NCI-H345 treated with DMSO at 0.1 percent for 48 hours (cell line): ENCODE data around the gene GLUD1.
"Not testable (repeated sequence)": the region's sequence is repeated elsewhere in the genome, so short reads cannot be mapped to it uniquely, and the experiment has no call there.

Source experiments
- DNase-seq: peaks from one replicate; lab custom pipeline; 2025; ENCODE audit not compliant: unreplicated experiment; lab: John Stamatoyannopoulos, UW

Gene GLUD1

GRCh38 chr10:87053111-87053510, 41.5 kb downstream of the GLUD1 start:
- DNase-seq: no peak

DNA sequence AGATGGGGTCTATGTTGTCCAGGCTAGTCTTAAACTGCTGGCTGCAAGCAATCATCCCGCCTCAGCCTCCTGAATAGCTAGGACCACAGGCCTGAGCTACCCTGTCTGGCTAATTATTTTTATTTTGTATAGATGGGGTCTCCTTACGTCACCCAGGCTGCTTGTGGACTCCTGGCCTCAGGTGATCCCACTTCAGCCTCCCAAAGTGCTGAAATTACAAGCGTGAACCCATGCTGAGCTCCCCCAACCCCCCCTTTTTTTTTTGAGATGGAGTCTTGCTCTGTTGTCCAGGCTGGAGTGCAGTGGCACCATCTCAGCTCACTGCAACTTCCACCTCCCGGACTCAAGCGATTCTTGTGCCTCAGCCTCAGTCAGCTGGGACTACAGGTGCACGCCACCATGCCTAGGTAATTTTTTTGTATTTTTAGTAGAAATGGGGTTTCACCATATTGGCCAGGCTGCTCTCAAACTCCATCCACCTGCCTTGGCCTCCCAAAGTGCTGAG, 49.2 kb downstream of the GLUD1 start:
- no peak for DNase-seq

- not testable (repeated sequence) for DNase-seq
Observed at GRCh38 chr10:87043579-87043978, 51.1 kb downstream of the GLUD1 start.

GRCh38 chr10:87038786-87039185, 55.9 kb downstream of the GLUD1 start:
- DNase-seq: no peak

DNA sequence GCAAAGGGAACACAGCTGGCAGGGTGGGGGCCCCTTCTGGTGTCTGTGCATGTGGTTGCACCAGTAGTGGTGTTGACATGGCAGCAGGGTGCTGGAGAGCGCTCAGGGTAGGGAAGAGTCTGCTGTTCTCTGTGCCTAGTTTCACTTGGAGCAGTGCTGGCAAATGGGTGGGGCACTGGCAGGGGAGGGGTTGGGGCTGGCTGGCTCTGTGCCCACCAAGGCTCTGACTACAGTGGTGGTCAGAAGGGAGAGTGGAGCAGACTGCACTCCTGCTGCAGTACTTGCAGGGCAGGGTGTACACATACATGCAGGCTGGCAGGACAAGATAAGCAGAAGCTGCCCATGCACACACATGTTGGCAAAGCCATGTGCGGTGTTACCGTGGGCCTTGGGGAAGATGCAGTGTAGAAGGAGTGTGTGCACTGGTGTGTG, 56.3 kb downstream of the GLUD1 start:
- no peak for DNase-seq

DNA sequence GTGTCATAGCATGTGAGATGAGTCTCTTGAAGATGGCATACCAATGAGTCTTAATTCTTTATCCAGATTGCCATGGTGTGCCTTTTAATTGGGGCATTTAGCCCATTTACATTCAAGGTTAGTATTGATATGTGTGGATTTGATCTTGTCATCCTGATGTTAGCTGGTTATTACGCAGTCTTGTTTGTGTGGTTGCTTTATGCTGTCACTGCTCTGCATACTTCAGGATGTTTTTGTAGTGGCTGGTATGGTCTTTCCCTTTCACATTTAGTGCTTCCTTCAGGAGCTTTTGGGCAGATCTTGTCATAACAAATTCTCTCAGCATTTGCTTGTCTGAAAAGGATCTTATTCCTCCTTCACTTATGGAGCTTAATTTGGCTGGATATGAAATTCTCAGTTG, 58.0 kb downstream of the GLUD1 start:
- DNase-seq: no peak

GRCh38 chr10:87030912-87031635, 63.6 kb downstream of the GLUD1 start:
- DNase-seq: no peak

GRCh38 chr10:87030419-87030818, 64.2 kb downstream of the GLUD1 start:
- not testable (repeated sequence) for DNase-seq

DNA sequence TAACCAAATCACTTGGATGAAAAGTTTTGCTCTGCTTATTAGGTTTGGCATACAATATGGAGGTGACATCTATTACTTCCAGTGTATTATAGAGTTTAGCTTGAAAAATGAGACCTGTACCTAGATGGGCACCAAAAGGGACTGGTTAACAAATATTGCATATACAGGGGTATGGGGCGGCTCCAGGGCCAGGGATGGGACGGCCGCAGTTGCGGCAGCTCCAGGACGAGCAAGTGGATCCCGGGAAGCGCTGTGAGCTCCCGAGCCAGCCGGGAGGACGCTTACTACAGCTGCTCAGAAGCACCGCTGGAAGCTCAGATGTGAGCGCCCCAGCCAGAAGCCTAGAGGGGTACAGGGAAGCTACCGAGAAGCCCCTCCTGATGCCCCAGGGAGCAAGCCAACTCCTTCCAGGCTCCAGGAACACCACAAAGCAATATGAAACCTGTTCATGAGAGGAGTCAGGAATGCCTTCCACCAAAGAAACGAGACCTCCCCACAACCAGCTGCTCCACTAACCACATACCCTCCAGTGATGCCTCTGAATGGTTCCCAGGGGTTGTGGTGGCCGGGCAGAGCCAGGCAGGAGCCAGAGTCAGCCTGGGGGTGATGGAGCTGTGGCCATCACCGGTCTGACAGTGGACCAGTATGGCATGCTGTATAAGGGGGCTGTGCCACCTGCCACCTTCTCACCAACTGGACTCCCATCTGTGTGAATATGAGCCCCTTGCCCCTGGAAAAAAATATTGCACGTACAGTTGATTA, 67.7 kb downstream of the GLUD1 start:
- not testable (repeated sequence) for DNase-seq

DNA sequence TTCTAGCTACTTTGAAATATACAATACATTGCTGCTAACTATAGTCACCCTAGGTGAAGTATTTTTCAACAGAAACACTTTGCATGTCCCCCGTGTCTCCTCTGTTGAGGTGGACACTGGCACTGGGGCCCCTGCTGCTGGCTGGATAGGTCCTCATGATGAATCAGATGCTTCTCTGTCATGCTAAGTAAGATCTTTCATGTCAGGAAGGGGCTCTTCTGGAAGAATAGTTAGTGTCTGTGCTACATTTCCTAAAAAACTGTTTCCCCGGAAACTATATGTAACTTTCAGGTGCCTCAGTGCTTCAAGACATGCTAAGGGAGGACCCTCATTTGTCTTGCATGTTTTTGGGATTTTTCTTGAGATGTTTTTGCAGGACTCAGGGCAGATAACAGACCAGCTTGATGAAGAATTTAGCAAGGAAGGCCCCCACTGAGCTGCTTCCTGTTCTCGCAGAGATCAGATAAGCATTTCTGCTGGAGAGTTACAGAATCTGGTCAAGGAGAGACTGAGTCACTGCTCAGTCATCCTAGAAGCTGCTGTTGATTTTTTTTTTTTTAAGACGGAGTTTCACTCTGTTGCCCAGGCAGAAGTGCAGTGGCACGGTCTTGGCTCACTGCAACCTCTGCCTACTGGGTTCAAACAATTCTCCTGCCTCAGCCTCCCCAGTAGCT, 69.2 kb downstream of the GLUD1 start:
- not testable (repeated sequence) for DNase-seq

GRCh38 chr10:87020056-87020455, 74.6 kb downstream of the GLUD1 start, which contains the start of gene FAM25A:
Gene FAM25A (plus strand): TSS chr10:87020294. CDS start chr10:87020325, 31 bp downstream.
- not testable (repeated sequence) for DNase-seq

GRCh38 chr10:87019504-87019903, 75.1 kb downstream of the GLUD1 start:
- not testable (repeated sequence) for DNase-seq

GRCh38 chr10:87019066-87019465, 75.6 kb downstream of the GLUD1 start:
- DNase-seq: not testable (repeated sequence)

DNA sequence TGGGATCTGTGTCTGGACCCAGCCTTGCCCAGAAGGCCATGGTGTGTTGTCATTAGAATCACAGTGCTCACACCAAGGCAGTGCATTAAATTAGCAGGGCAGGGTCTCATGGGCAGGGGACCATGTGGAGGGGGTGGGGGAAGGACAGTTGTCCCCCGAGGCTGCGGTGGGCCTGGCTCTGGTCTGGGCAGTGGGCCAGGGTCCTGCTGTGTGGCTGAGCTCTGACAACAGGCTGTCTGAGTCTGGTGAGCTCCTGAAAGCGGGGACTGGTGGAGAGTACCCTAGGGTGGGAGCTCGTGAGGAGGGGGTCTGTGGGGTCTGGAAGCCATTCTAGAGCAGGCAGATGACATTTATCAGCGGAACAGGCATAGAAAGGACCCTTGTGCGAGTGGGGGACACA, 76.5 kb downstream of the GLUD1 start:
- DNase-seq: not testable (repeated sequence)

DNA sequence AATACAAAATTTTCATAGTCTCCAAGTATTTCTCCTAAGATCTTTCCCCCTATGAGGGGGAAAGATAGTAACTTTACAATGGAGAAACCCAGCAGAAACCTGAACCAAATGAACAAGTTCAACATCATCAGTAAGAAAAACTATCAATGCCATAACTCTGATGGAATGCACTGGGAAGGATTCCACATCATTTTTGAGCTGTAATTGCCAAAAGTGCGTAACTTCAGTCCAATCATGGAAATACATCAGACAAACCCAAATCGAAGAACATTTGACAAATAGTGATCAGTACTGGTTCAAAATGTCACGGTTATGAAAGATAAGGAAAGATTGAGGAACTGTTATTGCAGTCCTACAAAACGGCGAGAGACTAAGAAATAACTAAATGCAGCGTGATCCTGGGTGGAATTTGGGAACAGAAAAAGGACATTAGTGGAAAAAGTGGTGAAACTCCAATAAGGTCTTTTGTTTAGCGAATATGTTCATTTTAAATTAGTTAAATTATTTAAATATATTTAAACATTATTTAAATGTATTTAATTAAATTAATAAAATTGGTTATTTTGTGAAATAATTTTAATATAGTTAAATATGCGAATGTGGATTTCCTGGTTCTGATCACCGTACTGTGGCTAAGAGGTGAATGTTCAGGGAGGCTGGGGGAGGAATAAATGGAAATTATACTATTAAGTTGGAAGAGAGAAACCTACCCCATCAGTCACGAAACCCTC, 79.5 kb downstream of the GLUD1 start:
- not testable (repeated sequence) for DNase-seq

DNA sequence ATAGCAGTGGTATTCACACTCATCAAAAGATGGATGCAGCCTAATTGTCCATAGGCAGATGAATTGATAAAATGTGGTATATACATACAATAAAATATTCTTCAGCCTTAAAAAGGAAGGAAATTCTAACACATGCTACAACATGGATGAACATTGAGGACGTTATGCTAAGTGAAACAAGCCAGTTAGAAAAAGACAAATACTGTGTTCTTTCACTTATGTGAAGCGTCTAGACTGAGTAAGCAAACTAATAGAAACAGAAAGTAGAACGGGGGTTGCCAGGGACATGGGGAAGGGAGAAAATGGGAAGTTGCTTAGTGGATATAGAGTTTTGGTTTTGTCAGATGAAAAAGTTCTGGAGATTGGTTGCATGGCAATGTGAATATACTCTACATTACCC, 81.1 kb downstream of the GLUD1 start:
- DNase-seq: not testable (repeated sequence)

- DNase-seq: not testable (repeated sequence)
Observed at GRCh38 chr10:87009134-87009696, 85.4 kb downstream of the GLUD1 start.

DNA sequence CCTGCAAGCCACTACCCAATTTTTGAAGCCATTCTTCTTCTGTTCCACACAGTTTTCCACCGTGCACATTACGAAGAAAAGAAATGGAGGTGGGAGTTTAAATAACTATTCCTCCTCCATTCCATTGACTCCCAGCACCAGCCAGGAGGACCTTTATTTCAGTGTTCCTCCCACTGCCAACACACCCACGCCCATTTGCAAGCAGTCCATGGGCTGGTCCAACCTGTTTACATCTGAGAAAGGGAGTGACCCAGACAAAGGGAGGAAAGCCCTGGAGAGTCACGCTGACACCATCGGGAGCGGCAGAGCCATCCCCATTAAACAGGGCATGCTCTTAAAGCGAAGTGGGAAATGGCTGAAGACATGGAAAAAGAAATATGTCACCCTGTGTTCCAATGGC, 86.3 kb downstream of the GLUD1 start:
- not testable (repeated sequence) for DNase-seq

- DNase-seq: not testable (repeated sequence)
Observed at GRCh38 chr10:87007674-87008073, 87.0 kb downstream of the GLUD1 start.

DNA sequence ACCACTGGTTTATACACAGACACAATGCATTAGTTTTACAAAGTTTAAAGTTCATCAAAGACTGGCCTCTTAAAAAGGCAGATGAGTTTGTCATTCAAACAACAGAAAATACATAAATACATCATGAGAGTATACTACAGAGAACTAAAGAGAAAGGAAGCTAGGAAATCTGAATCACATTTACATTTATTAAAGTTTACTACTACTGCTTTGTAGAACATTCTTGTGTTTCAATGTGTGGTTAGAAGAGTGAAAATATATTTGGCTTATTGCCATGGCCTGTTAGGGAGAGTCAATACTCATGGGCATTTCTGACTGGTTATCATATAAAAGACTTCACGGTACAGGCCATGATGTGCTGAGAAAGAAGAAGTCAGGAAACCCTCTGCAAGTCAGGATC, 87.5 kb downstream of the GLUD1 start:
- DNase-seq: not testable (repeated sequence)
